ENCODE measurements around the gene STUB1. TPM values are rescaled to one million over a fixed set of nuclear protein-coding genes. Genes with fewer than 3 reads are reported as not detected.

The STUB1 gene
- total RNA-seq = 124 TPM

DNA sequence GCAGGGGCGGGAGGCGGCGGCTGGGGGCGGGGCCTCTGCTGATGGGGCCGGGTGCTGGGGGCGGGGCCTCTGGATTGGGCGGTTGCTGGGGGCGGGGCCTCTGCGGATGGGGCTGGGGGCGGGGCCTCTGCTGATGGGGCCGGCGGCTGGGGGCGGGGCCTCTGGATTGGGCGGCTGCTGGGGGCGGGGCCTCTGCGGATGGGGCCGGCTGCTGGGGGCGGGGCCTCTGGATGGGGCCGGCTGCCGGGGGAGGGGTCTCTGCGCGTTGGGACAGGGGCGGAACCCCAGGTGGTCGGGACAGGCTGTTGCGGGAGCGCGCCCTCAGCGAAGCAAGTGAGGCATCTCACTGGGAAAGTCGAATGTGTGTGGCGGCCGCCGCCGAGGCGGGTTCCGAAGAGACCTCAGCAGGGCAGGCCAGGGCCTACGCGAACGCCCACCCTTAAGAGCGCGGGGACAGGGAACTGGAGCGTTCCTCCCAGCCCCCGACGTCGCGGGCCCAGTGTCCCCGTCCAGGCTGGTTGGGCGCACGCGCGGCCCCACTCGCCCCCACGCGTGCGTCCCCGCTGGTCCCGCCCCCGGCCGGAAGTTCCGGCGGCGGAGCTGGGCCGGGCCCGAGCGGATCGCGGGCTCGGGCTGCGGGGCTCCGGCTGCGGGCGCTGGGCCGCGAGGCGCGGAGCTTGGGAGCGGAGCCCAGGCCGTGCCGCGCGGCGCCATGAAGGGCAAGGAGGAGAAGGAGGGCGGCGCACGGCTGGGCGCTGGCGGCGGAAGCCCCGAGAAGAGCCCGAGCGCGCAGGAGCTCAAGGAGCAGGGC lies at the start of gene STUB1:
Gene STUB1 (plus strand): TSS at position 597 of the 811 bp plus-strand sequence. CDS start 116 bp downstream, at position 713.
- no peaks in the 10 kb centered on the region for H3K27me3 ChIP-seq
- peaks cover 74% of the 10 kb centered on the region for H3K4me1 ChIP-seq
- TF ChIP-seq POLR2A (IDR thresholded peaks at IDR 0.05) (peak in 1 of 2 donors; percentile 87), POLR2AphosphoS5 (IDR thresholded peaks at IDR 0.05; ENCODE audit: insufficient read depth in 1 of 2, low read depth in 1 of 2) (peak in 1 of 2 donors; percentile 40)
- TF ChIP-seq, protein P1, sequence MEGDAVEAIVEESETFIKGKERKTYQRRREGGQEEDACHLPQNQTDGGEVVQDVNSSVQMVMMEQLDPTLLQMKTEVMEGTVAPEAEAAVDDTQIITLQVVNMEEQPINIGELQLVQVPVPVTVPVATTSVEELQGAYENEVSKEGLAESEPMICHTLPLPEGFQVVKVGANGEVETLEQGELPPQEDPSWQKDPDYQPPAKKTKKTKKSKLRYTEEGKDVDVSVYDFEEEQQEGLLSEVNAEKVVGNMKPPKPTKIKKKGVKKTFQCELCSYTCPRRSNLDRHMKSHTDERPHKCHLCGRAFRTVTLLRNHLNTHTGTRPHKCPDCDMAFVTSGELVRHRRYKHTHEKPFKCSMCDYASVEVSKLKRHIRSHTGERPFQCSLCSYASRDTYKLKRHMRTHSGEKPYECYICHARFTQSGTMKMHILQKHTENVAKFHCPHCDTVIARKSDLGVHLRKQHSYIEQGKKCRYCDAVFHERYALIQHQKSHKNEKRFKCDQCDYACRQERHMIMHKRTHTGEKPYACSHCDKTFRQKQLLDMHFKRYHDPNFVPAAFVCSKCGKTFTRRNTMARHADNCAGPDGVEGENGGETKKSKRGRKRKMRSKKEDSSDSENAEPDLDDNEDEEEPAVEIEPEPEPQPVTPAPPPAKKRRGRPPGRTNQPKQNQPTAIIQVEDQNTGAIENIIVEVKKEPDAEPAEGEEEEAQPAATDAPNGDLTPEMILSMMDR (IDR thresholded peaks at IDR 0.05) = no peak
- peak within 1 kb of the TSS; percentile 79 to 83 for H3K4me3 ChIP-seq
- no peaks in the 10 kb centered on the region for H3K9me3 ChIP-seq
- intact Hi-C loops (cut with DNase I) = no loop called here
- no peak for DNase-seq (ENCODE audit: extremely low spot score in 2 of 2)
- H3K27ac ChIP-seq = peak within 1 kb of the TSS; percentile 82
- H3K36me3 ChIP-seq = peaks cover 0 to 17% of the 10 kb centered on the region in 2 donors

DNA sequence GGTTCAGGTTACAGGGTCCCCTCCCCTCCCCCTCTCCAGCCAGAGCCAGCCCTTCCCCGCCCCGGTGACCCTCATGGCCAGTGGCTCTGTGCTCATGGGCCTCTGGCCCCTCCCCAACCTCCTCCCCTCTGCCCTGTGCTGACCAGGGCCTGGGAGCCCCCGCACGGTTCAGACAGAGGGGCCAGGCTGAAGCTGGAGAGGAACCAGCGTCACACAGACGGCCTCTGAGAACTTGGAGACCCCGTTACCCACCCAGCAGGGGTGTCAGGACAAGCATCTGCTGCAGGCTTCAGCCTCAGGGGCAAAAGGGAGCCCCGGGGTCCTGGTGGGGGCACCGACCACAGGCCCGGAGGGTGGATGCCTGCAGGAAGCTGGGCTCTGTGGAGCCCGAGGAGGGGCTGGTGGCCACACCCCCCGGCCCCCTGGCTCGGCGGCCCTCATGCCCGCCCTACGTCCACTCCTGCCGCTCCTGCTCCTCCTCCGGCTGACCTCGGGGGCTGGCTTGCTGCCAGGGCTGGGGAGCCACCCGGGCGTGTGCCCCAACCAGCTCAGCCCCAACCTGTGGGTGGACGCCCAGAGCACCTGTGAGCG lies 49.3 kb upstream of the STUB1 start, which contains the start of gene WFIKKN1:
Gene WFIKKN1 (plus strand): TSS at position 171 of the 591 bp plus-strand sequence. CDS start 269 bp downstream, at position 440.
- H3K27ac ChIP-seq = peak within 1 kb of the TSS; percentile 39

DNA sequence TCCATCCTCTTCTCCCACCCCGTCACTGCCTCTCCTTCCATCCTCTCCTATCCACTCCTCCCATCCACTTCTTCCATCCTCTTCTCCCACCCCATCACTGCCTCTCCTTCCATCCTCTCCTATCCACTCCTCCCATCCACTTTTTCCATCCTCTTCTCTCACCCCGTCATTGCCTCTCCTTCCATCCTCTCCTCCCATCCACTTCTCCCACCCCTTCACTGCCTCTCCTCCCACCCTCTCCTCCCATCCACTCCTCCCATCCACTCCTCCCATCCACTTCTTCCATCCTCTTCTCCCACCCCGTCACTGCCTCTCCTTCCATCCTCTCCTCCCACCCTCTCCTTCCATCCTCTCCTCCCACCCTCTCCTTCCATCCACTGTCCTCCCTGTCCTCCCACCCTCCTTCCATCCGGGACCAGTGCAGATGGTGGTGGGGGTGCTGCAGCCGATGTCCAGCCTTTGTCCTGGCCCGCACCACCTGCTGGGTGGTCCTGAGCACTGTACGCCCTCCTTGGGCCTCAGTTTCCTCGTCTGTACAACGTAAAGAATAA lies 48.3 kb upstream of the STUB1 start:
- Histone ChIP-seq H3K36me3 (no peaks in the 10 kb centered on the region), H3K27ac (no peak overlapping the region), H3K4me1 (peaks cover 46% of the 10 kb centered on the region), H3K27me3 (no peaks in the 10 kb centered on the region), H3K4me3 (no peak overlapping the region), H3K9me3 (no peaks in the 10 kb centered on the region)
- TF ChIP-seq POLR2A (IDR thresholded peaks at IDR 0.05) (no peak), POLR2AphosphoS5 (IDR thresholded peaks at IDR 0.05; ENCODE audit: insufficient read depth in 1 of 2, low read depth in 1 of 2) (no peak)
- TF ChIP-seq, protein P1 (IDR thresholded peaks at IDR 0.05) = no peak
- DNase-seq (ENCODE audit: extremely low spot score in 2 of 2) = no peak
- intact Hi-C loops (cut with DNase I) = no loop called here

More for the DNA sequence above, 49.3 kb upstream of the STUB1 start, which contains the start of gene WFIKKN1:
- Histone ChIP-seq H3K27me3 (no peaks in the 10 kb centered on the region), H3K4me1 (peaks cover 55% of the 10 kb centered on the region), H3K9me3 (no peaks in the 10 kb centered on the region), H3K4me3 (no peak within 1 kb of the TSS), H3K36me3 (no peaks in the 10 kb centered on the region)
- DNase-seq (ENCODE audit: extremely low spot score in 2 of 2) = no peak
- intact Hi-C loops (cut with DNase I) = no loop called here
- TF ChIP-seq POLR2A (IDR thresholded peaks at IDR 0.05) = no peak
- TF ChIP-seq, protein P1 (IDR thresholded peaks at IDR 0.05) = no peak
- TF ChIP-seq POLR2AphosphoS5 (IDR thresholded peaks at IDR 0.05; ENCODE audit: insufficient read depth in 1 of 2, low read depth in 1 of 2) = no peak

DNA sequence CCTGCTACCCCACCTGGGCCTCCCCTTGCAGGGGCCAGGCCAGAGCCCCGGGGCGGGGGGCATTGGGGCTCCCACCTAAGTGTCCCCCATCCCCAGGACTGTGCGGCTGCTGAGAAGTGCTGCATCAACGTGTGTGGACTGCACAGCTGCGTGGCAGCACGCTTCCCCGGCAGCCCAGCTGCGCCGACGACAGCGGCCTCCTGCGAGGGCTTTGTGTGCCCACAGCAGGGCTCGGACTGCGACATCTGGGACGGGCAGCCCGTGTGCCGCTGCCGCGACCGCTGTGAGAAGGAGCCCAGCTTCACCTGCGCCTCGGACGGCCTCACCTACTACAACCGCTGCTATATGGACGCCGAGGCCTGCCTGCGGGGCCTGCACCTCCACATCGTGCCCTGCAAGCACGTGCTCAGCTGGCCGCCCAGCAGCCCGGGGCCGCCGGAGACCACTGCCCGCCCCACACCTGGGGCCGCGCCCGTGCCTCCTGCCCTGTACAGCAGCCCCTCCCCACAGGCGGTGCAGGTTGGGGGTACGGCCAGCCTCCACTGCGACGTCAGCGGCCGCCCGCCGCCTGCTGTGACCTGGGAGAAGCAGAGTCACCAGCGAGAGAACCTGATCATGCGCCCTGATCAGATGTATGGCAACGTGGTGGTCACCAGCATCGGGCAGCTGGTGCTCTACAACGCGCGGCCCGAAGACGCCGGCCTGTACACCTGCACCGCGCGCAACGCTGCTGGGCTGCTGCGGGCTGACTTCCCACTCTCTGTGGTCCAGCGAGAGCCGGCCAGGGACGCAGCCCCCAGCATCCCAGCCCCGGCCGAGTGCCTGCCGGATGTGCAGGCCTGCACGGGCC lies 47.5 kb upstream of the STUB1 start:
- H3K4me3 ChIP-seq = no peak overlapping the region
- no peaks in the 10 kb centered on the region for H3K36me3 ChIP-seq
- DNase-seq (ENCODE audit: extremely low spot score in 2 of 2) = no peak
- no peak overlapping the region for H3K27ac ChIP-seq
- no peaks in the 10 kb centered on the region for H3K27me3 ChIP-seq
- H3K9me3 ChIP-seq = no peaks in the 10 kb centered on the region
- TF ChIP-seq, protein P1 (IDR thresholded peaks at IDR 0.05) = no peak
- TF ChIP-seq POLR2AphosphoS5 (IDR thresholded peaks at IDR 0.05; ENCODE audit: insufficient read depth in 1 of 2, low read depth in 1 of 2) = no peak
- no peak for TF ChIP-seq POLR2A (IDR thresholded peaks at IDR 0.05)
- intact Hi-C loops (cut with DNase I) = no loop called here
- peaks cover 45% of the 10 kb centered on the region for H3K4me1 ChIP-seq

Data from vagina (tissue), 2 donors.